COLO668 (cell line): Measurements from ENCODE around the gene HS6ST2.

Experiments
- DNase-seq: peaks from one replicate; lab custom pipeline; 2025; ENCODE audit not compliant: unreplicated experiment; lab: John Stamatoyannopoulos, UW

HS6ST2 gene

GRCh38 chrX:132853040-132853439 is 105.4 kb downstream of the HS6ST2 start:
- DNase-seq: no peak

GRCh38 chrX:132848296-132848970 is 110.0 kb downstream of the HS6ST2 start:
- no peak for DNase-seq

- DNase-seq: no peak
Measured at GRCh38 chrX:132843363-132843762, 115.1 kb downstream of the HS6ST2 start.

GRCh38 chrX:132842460-132843238 is 115.8 kb downstream of the HS6ST2 start:
- DNase-seq: no peak

GRCh38 chrX:132837967-132838366 is 120.5 kb downstream of the HS6ST2 start:
- no peak for DNase-seq

- no peak for DNase-seq
Measured at GRCh38 chrX:132837126-132837525, 121.3 kb downstream of the HS6ST2 start.

GRCh38 chrX:132836471-132836870 is 122.0 kb downstream of the HS6ST2 start:
- DNase-seq: no peak

GRCh38 chrX:132834741-132835140 is 123.7 kb downstream of the HS6ST2 start:
- DNase-seq: no peak

- no peak for DNase-seq
Measured at GRCh38 chrX:132834109-132834508, 124.3 kb downstream of the HS6ST2 start.

GRCh38 chrX:132833373-132833772 is 125.1 kb downstream of the HS6ST2 start:
- DNase-seq: no peak

- no peak for DNase-seq
Measured at GRCh38 chrX:132831336-132831973, 127.0 kb downstream of the HS6ST2 start.

- no peak for DNase-seq
Measured at GRCh38 chrX:132822634-132823012, 135.8 kb downstream of the HS6ST2 start.

GRCh38 chrX:132821974-132822633 is 136.3 kb downstream of the HS6ST2 start:
- no peak for DNase-seq

- DNase-seq: no peak
Measured at GRCh38 chrX:132820675-132821074, 137.8 kb downstream of the HS6ST2 start.

- DNase-seq: no peak
Measured at GRCh38 chrX:132819711-132820264, 138.6 kb downstream of the HS6ST2 start.

- no peak for DNase-seq
Measured at GRCh38 chrX:132818638-132819037, 139.8 kb downstream of the HS6ST2 start.

GRCh38 chrX:132815643-132816042 is 142.8 kb downstream of the HS6ST2 start:
- no peak for DNase-seq

- DNase-seq: no peak
Measured at GRCh38 chrX:132810964-132811712, 147.3 kb downstream of the HS6ST2 start.

- no peak for DNase-seq
Measured at GRCh38 chrX:132810488-132810887, 147.9 kb downstream of the HS6ST2 start.

- no peak for DNase-seq
Measured at GRCh38 chrX:132809581-132809980, 148.8 kb downstream of the HS6ST2 start.
